Kidney (tissue), 14 donors: ENCODE measurements around the gene JAKMIP1. TPM values are rescaled to one million over a fixed set of nuclear protein-coding genes. Genes with fewer than 3 reads are reported as not detected.

Experiments used
- DNase-seq, 5 donors: peaks; one replicate each; pipeline ENCODE4 v3.0.0-alpha.2; 2013 to 2020
- FAIRE-seq: peaks from 2 replicates; lab custom pipeline; 2012; peaks lifted over from hg19 to GRCh38; lab: Jason Lieb, UNC
- H3K27ac ChIP-seq, 2 donors: one replicate each; pipeline ENCODE4 v1.7.0; 2013; ENCODE audit warnings: low read depth in 2 of 2, low read length in 2 of 2, inconsistent platforms in 1 of 2
- H3K27me3 ChIP-seq: one replicate; pipeline ENCODE4 v1.7.1; 2013; ENCODE audit warnings: low read length, inconsistent platforms; ENCODE audit not compliant: control insufficient read depth, insufficient read depth
- H3K36me3 ChIP-seq, 3 donors: one replicate each; pipeline versions ENCODE4 v1.7.0 to v1.7.1; 2013; ENCODE audit warnings: low read length in 3 of 3, control low read depth in 1 of 3, inconsistent platforms in 1 of 3; ENCODE audit not compliant: insufficient read depth in 3 of 3, control insufficient read depth in 2 of 3
- H3K4me1 ChIP-seq, 3 donors: one replicate each; pipeline versions ENCODE4 v1.7.0 to v1.7.1; 2013; ENCODE audit warnings: low read length in 3 of 3, inconsistent platforms in 1 of 3, low read depth in 1 of 3; ENCODE audit not compliant: control insufficient read depth in 2 of 3, insufficient read depth in 2 of 3
- H3K4me3 ChIP-seq, 3 donors: one replicate each; pipeline versions ENCODE4 v1.7.0 to v1.8.1; 2013; ENCODE audit warnings: low read length in 3 of 3, control low read depth in 1 of 3, inconsistent platforms in 1 of 3
- H3K9ac ChIP-seq, 3 donors: one replicate each; pipeline versions ENCODE4 v1.7.0 to v1.7.1; 2013; ENCODE audit warnings: low read length in 3 of 3, control low read depth in 1 of 3, inconsistent platforms in 1 of 3
- H3K9me3 ChIP-seq, 3 donors: one replicate each; pipeline versions ENCODE4 v1.7.0 to v1.7.1; 2013; ENCODE audit warnings: low read length in 3 of 3, control low read depth in 1 of 3, inconsistent platforms in 1 of 3; ENCODE audit not compliant: control insufficient read depth in 2 of 3, insufficient read depth in 1 of 3
- intact Hi-C: fragments of 100-400 bp; cut with DNase I; formaldehyde crosslinking; loops from one replicate; pipeline ENCODE4 v1.11.1; 2022
- polyA plus RNA-seq: library from polyadenylated mRNA; stranded (reverse); fragments of 350-450 nt; fragmentation: Illumina TruSeq; extraction: RNeasy Lipid Tissue Mini Kit (QIAGEN cat#74804); gene quantifications from one replicate; pipeline ENCODE4 v1.2.3, GENCODE V29; 2014; ENCODE audit warnings: low read depth, low replicate concordance; ENCODE audit not compliant: insufficient read depth
- total RNA-seq: library from RNA; stranded (reverse); fragmentation: NEBNext Ultra II Directional; extraction: Animal tissue kit (Norgen Biotek cat#: 25700); gene quantifications from one replicate; pipeline ENCODE4 v1.2.1, GENCODE V29; 2021
- TF ChIP-seq, protein P1 (sequence below): IDR thresholded peaks from 3 replicates; pipeline ENCODE4 v1.5.1; 2012; ENCODE audit warnings: mild to moderate bottlenecking, moderate library complexity, borderline replicate concordance; ENCODE audit not compliant: insufficient read depth; ENCODE audit errors: extremely low read depth
- donor health status: control.
- donor health status: control.
- donor health status: control.
- donor health status: control.
- donor health status: control.
- donor health status: DM: yes; HTN: yes; CAD: no.
- donor health status: Normal renal cell carcinoma (clear cell type).

JAKMIP1 gene
- total and polyA plus RNA-seq, 2 donors from 2014 or later, result 0.69 TPM; not detected in 1

DNA sequence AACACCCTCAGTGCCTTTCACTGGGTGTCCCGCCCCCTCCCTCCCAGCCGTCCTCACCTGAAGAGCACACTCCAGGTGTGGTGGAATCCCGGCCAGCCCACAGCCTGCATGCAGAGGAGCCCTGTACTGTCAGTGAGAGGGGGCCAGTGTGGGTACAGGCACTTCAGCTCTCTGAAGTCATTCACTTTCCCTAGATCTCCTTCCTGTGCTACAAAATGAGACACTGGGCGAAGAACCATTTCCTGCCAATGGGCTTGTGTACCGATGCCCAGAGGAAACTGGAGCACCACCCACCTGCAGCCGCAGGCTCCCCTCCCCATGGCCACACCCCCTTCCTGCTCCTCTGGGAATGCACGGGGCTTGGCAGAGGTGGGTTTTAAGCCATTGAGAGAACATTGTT, 108.2 kb downstream of the JAKMIP1 start:
- FAIRE-seq, result no peak
- no peaks in the 10 kb centered on the region for H3K9me3 ChIP-seq
- DNase-seq, result peak in 1 of 5 donors; percentile 9
- intact Hi-C loops, result no loop called here
- H3K4me1 ChIP-seq, result no peaks in the 10 kb centered on the region
- no peak overlapping the region for H3K4me3 ChIP-seq
- H3K36me3 ChIP-seq, result no peaks in the 10 kb centered on the region
- H3K27me3 ChIP-seq, result no peaks in the 10 kb centered on the region
- TF ChIP-seq, protein P1, sequence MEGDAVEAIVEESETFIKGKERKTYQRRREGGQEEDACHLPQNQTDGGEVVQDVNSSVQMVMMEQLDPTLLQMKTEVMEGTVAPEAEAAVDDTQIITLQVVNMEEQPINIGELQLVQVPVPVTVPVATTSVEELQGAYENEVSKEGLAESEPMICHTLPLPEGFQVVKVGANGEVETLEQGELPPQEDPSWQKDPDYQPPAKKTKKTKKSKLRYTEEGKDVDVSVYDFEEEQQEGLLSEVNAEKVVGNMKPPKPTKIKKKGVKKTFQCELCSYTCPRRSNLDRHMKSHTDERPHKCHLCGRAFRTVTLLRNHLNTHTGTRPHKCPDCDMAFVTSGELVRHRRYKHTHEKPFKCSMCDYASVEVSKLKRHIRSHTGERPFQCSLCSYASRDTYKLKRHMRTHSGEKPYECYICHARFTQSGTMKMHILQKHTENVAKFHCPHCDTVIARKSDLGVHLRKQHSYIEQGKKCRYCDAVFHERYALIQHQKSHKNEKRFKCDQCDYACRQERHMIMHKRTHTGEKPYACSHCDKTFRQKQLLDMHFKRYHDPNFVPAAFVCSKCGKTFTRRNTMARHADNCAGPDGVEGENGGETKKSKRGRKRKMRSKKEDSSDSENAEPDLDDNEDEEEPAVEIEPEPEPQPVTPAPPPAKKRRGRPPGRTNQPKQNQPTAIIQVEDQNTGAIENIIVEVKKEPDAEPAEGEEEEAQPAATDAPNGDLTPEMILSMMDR, result no peak
- no peak overlapping the region for H3K9ac ChIP-seq
- H3K27ac ChIP-seq, result no peak overlapping the region

DNA sequence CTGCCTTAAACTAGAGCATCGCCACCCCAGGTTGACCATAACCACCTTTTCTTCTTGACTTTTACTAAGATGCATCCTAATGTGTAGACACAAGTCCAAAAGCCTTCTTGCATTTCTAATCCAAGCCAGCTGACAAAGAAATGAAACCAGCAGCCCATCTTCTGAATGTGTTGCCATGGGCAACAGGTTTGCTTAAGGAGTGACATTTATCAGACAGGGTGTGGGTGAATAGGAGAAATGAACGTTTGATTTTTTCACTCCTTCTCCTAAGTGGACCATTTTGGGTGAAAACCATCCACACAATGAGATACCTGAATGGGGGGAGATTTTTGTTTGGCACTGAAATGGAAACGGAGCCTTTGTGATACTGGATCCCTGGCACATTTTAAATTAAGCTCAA, 109.4 kb downstream of the JAKMIP1 start:
- H3K27me3 ChIP-seq, result no peaks in the 10 kb centered on the region
- no peak for FAIRE-seq
- no peaks in the 10 kb centered on the region for H3K36me3 ChIP-seq
- no peaks in the 10 kb centered on the region for H3K9me3 ChIP-seq
- no peaks in the 10 kb centered on the region for H3K4me1 ChIP-seq
- H3K4me3 ChIP-seq, result no peak overlapping the region
- DNase-seq, result peak in 1 of 5 donors; percentile 3
- TF ChIP-seq, protein P1, result no peak
- H3K27ac ChIP-seq, result no peak overlapping the region
- intact Hi-C loops, result no loop called here
- no peak overlapping the region for H3K9ac ChIP-seq

DNA sequence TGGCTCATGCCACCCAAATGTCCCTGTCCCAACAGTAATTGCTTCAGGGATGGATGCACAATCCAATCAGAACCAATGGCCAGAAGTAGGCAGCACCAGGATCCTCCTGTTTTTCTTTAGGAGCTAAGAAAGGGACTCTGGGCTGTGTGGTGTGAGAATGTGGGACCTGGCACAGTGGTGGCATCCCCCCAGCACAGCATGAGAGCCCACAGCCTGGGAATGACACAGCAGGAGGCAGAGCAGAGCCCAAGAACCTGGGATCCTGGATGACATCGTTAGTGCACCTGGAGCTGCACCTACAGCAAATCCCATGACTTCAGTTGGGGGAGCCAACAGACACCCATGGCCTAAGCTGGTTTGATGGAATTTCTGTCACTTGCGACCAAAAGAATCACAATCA, 111.4 kb downstream of the JAKMIP1 start:
- TF ChIP-seq, protein P1, result no peak
- no peaks in the 10 kb centered on the region for H3K27me3 ChIP-seq
- H3K4me1 ChIP-seq, result no peaks in the 10 kb centered on the region
- intact Hi-C loops, result no loop called here
- H3K27ac ChIP-seq, result no peak overlapping the region
- no peak overlapping the region for H3K9ac ChIP-seq
- peak in 1 of 5 donors; percentile 17 for DNase-seq
- no peaks in the 10 kb centered on the region for H3K36me3 ChIP-seq
- FAIRE-seq, result no peak
- H3K9me3 ChIP-seq, result no peaks in the 10 kb centered on the region
- no peak overlapping the region for H3K4me3 ChIP-seq
